ENCODE measurements around the gene CYP46A1.

The CYP46A1 gene

GRCh38 chr14:99757331-99758070, 73.4 kb downstream of the CYP46A1 start:
- no peak overlapping the region for H3K27ac ChIP-seq (ENCODE audit: extremely low read depth, low read depth, low read length)
- no peak overlapping the region for H3K4me3 ChIP-seq (ENCODE audit: low read depth, low read length)
- no peaks in the 10 kb centered on the region for H3K9me3 ChIP-seq (ENCODE audit: control insufficient read depth, insufficient read depth, low read depth, low read length)
- peaks cover 1% of the 10 kb centered on the region; the same call in 1 of the 2 replicates for H3K4me1 ChIP-seq (ENCODE audit: control insufficient read depth, insufficient read depth, low read length)
- CTCF ChIA-PET, result interaction anchor here (0.6 kb wide), 1 partner anchor 20 kb away, joined by 4 read pairs; no protein-coding TSS in a partner anchor
- POLR2A ChIA-PET, result no interaction called here
- H3K36me3 ChIP-seq (ENCODE audit: control insufficient read depth in 2 of 2, insufficient read depth in 1 of 2, low read length in 2 of 2), result no peaks in the 10 kb centered on the region
- TF ChIP-seq KLF7 (tag by site-specific recombination; IDR thresholded peaks at IDR 0.05; ENCODE audit: borderline replicate concordance), result no peak
- peak; percentile 55 for TF ChIP-seq ZFHX2 (tag by site-specific recombination; conservative IDR thresholded peaks at IDR 0.05)
- no peak for TF ChIP-seq ZBTB48 (tag by site-specific recombination; IDR thresholded peaks at IDR 0.05)
- no peak for TF ChIP-seq ZBTB20 (tag by site-specific recombination; IDR thresholded peaks at IDR 0.05)
- no peak for TF ChIP-seq ZNF514 (tag by site-specific recombination; IDR thresholded peaks at IDR 0.05)
- TF ChIP-seq, protein P1, sequence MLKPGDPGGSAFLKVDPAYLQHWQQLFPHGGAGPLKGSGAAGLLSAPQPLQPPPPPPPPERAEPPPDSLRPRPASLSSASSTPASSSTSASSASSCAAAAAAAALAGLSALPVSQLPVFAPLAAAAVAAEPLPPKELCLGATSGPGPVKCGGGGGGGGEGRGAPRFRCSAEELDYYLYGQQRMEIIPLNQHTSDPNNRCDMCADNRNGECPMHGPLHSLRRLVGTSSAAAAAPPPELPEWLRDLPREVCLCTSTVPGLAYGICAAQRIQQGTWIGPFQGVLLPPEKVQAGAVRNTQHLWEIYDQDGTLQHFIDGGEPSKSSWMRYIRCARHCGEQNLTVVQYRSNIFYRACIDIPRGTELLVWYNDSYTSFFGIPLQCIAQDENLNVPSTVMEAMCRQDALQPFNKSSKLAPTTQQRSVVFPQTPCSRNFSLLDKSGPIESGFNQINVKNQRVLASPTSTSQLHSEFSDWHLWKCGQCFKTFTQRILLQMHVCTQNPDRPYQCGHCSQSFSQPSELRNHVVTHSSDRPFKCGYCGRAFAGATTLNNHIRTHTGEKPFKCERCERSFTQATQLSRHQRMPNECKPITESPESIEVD (tag by site-specific recombination; IDR thresholded peaks at IDR 0.05), result no peak
- TF ChIP-seq ZSCAN4 (tag by site-specific recombination; IDR thresholded peaks at IDR 0.05), result no peak
- TF ChIP-seq ZNF184 (tag by site-specific recombination; IDR thresholded peaks at IDR 0.05), result no peak
- peak; percentile 91 for TF ChIP-seq ZNF664 (tag by site-specific recombination; IDR thresholded peaks at IDR 0.05)

DNA sequence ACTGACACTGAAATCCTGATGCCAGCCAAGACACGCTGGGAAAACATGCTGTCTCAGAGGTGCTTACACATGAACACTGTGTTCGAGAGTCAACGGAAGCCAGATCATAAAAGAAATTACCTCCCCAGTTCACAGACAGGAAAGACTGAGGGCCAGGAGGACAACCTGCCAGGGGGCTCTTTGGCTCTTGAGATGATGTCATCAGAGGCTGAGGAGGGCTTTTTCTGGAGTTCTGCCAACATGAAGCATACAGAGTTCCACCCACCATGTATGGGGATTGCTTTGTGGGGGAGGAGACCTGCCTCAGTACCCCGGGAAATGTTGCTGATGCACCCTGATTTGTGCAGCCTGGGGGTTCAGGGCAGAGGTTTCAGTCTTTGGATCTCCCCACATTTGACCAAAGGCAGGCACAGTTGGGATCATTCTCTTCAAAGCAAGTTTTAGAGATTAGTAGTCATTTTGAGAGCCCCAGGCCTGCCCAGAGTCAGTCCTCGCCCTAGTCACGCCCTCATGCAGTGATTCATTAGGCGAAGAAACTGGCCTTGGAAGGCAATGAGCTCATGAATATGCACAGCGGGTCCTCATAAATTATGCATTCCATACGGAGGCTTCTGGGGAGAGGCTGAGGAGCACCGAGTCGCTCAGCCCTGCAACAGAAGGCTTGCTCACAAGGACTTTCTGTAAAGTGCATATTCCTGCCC, 74.2 kb downstream of the CYP46A1 start:
- no peak overlapping the region for H3K27ac ChIP-seq (ENCODE audit: extremely low read depth, low read depth, low read length)
- no peaks in the 10 kb centered on the region for H3K36me3 ChIP-seq (ENCODE audit: control insufficient read depth in 2 of 2, insufficient read depth in 1 of 2, low read length in 2 of 2)
- no peaks in the 10 kb centered on the region for H3K9me3 ChIP-seq (ENCODE audit: control insufficient read depth, insufficient read depth, low read depth, low read length)
- H3K4me3 ChIP-seq (ENCODE audit: low read depth, low read length), result no peak overlapping the region
- no peaks in the 10 kb centered on the region for H3K4me1 ChIP-seq (ENCODE audit: control insufficient read depth, insufficient read depth, low read length)
- POLR2A ChIA-PET, result no interaction called here
- CTCF ChIA-PET, result interaction anchor here (0.6 kb wide), 1 partner anchor 21 kb away, joined by 4 read pairs; no protein-coding TSS in a partner anchor
- TF ChIP-seq GLIS1 (tag by site-specific recombination; IDR thresholded peaks at IDR 0.05), result peak; percentile 47; the same call in 1 of the 2 replicates
- peak; percentile 34; the same call in 1 of the 2 replicates for TF ChIP-seq EGR2 (tag by site-specific recombination; IDR thresholded peaks at IDR 0.05; ENCODE audit: low read depth)
- TF ChIP-seq, protein P2, sequence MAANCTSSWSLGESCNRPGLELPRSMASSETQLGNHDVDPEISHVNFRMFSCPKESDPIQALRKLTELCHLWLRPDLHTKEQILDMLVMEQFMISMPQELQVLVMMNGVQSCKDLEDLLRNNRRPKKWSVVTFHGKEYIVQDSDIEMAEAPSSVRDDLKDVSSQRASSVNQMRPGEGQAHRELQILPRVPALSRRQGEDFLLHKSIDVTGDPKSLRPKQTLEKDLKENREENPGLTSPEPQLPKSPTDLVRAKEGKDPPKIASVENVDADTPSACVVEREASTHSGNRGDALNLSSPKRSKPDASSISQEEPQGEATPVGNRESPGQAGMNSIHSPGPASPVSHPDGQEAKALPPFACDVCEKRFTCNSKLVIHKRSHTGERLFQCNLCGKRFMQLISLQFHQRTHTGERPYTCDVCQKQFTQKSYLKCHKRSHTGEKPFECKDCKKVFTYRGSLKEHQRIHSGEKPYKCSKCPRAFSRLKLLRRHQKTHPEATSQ (tag by site-specific recombination; IDR thresholded peaks at IDR 0.05), result no peak
- TF ChIP-seq ZFHX2 (tag by site-specific recombination; conservative IDR thresholded peaks at IDR 0.05), result peak; percentile 66
- no peak for TF ChIP-seq ZNF18 (tag by site-specific recombination; IDR thresholded peaks at IDR 0.05)
- TF ChIP-seq IKZF3 (tag by site-specific recombination; IDR thresholded peaks at IDR 0.05), result no peak
- no peak for TF ChIP-seq ZNF19 (tag by site-specific recombination; IDR thresholded peaks at IDR 0.05; ENCODE audit: low read depth)
- TF ChIP-seq ZNF677 (tag by site-specific recombination; IDR thresholded peaks at IDR 0.05), result no peak
- TF ChIP-seq KLF10 (tag by site-specific recombination; IDR thresholded peaks at IDR 0.05), result peak; percentile 69; the same call in 1 of the 2 replicates
- peak; percentile 60 for TF ChIP-seq ZBTB17 (tag by site-specific recombination; IDR thresholded peaks at IDR 0.05)
- TF ChIP-seq SP7 (tag by site-specific recombination; IDR thresholded peaks at IDR 0.05), result no peak
- peak; percentile 67 for TF ChIP-seq ZBTB8A (tag by site-specific recombination; IDR thresholded peaks at IDR 0.05)
- no peak for TF ChIP-seq ZNF23 (tag by site-specific recombination; IDR thresholded peaks at IDR 0.05; ENCODE audit: borderline replicate concordance)
- TF ChIP-seq INSM2 (tag by site-specific recombination; IDR thresholded peaks at IDR 0.05), result no peak
- peak; percentile 70 for TF ChIP-seq KLF17 (tag by site-specific recombination; IDR thresholded peaks at IDR 0.05)
- no peak for TF ChIP-seq ZNF558 (tag by site-specific recombination; IDR thresholded peaks at IDR 0.05)
- no peak for TF ChIP-seq ZNF791 (tag by site-specific recombination; IDR thresholded peaks at IDR 0.05)
